Mesenchymal stem cell (in vitro differentiated cells and primary cell): ENCODE data around the gene DEPDC1B.
A peak's percentile ranks its signal among the peaks of the same experiment; 100 is the strongest.

Source experiments
- DNase-seq: peaks from one replicate; pipeline ENCODE4 v3.0.0-alpha.2; 2013
- H2AFZ ChIP-seq: one replicate; pipeline ENCODE4 v1.6.1; 2013; ENCODE audit warnings: low read depth, mild to moderate bottlenecking, control low read depth, inconsistent platforms, low read length, moderate library complexity
- H2AK5ac ChIP-seq: 2 replicates; pipeline ENCODE4 v1.6.1; 2013; ENCODE audit warnings: low read length, moderate library complexity, mild to moderate bottlenecking, inconsistent platforms; ENCODE audit not compliant: severe bottlenecking
- H2BK120ac ChIP-seq: one replicate; pipeline ENCODE4 v1.6.1; 2013; ENCODE audit warnings: low read depth, mild to moderate bottlenecking, inconsistent platforms, low read length, moderate library complexity
- H2BK12ac ChIP-seq, 2 experiments: one replicate each; pipeline ENCODE4 v1.6.1; 2013; ENCODE audit warnings: inconsistent platforms in 2 of 2, low read length in 2 of 2, mild to moderate bottlenecking in 2 of 2, moderate library complexity in 2 of 2, control low read depth in 1 of 2
- H2BK15ac ChIP-seq: one replicate; pipeline ENCODE4 v1.6.1; 2013; ENCODE audit warnings: mild to moderate bottlenecking, low read depth, inconsistent platforms; ENCODE audit not compliant: poor library complexity, severe bottlenecking
- H2BK5ac ChIP-seq: 2 replicates; pipeline ENCODE4 v1.6.1; 2013; ENCODE audit warnings: low read depth, mild to moderate bottlenecking, low read length, control low read depth, inconsistent platforms; ENCODE audit not compliant: poor library complexity, severe bottlenecking
- H3K14ac ChIP-seq, 2 experiments: one replicate each; pipeline ENCODE4 v1.6.1; 2013; ENCODE audit warnings: inconsistent platforms in 2 of 2, low read length in 2 of 2, control low read depth in 1 of 2, mild to moderate bottlenecking in 1 of 2, moderate library complexity in 1 of 2
- H3K18ac ChIP-seq, 2 experiments: one replicate each; pipeline ENCODE4 v1.6.1; 2013; ENCODE audit warnings: inconsistent platforms in 2 of 2, low read length in 2 of 2, control low read depth in 1 of 2, low read depth in 1 of 2, mild to moderate bottlenecking in 1 of 2
- H3K23ac ChIP-seq, 2 experiments: one replicate each; pipeline ENCODE4 v1.6.1; 2013; ENCODE audit warnings: inconsistent platforms in 2 of 2, low read length in 2 of 2, mild to moderate bottlenecking in 2 of 2, moderate library complexity in 2 of 2, control low read depth in 1 of 2
- H3K27ac ChIP-seq: 2 replicates; pipeline ENCODE4 v1.5.1; 2013; ENCODE audit warnings: mild to moderate bottlenecking, moderate library complexity, low read length, control low read depth, inconsistent platforms; ENCODE audit not compliant: poor library complexity, severe bottlenecking
- H3K27me3 ChIP-seq, 2 experiments: 2 replicates each; pipeline versions ENCODE4 v1.6.1 to v1.7.0; 2013; ENCODE audit warnings: low read length in 2 of 2, mild to moderate bottlenecking in 2 of 2, moderate library complexity in 2 of 2, control low read depth in 1 of 2, inconsistent platforms in 1 of 2; ENCODE audit not compliant: control insufficient read depth in 1 of 2, insufficient read depth in 1 of 2
- H3K36me3 ChIP-seq, 2 experiments: 2 replicates each; pipeline versions ENCODE4 v1.6.1 to v1.7.0; 2013; ENCODE audit warnings: low read length in 2 of 2, control low read depth in 1 of 2, inconsistent platforms in 1 of 2, low read depth in 1 of 2, mild to moderate bottlenecking in 1 of 2; ENCODE audit not compliant: insufficient read depth in 2 of 2, control insufficient read depth in 1 of 2
- H3K4ac ChIP-seq, 2 experiments: one replicate each; pipeline ENCODE4 v1.6.1; 2013; ENCODE audit warnings: inconsistent platforms in 2 of 2, low read length in 2 of 2, mild to moderate bottlenecking in 2 of 2, moderate library complexity in 2 of 2, control low read depth in 1 of 2, low read depth in 1 of 2
- H3K4me1 ChIP-seq: 2 replicates; pipeline ENCODE4 v1.6.1; 2013; ENCODE audit warnings: low read depth, low read length, control low read depth; ENCODE audit not compliant: control insufficient read depth, insufficient read depth
- H3K4me2 ChIP-seq: 2 replicates; pipeline ENCODE4 v1.6.1; 2013; ENCODE audit warnings: low read length, mild to moderate bottlenecking, inconsistent platforms; ENCODE audit not compliant: poor library complexity, severe bottlenecking
- H3K4me3 ChIP-seq, 2 experiments: 2 replicates each; pipeline versions ENCODE4 v1.5.1 to v1.7.0; 2013; ENCODE audit warnings: low read length in 2 of 2, mild to moderate bottlenecking in 2 of 2, control low read depth in 1 of 2, low read depth in 1 of 2; ENCODE audit not compliant: insufficient read depth in 1 of 2
- H3K79me1 ChIP-seq: replicated peaks from 2 replicates; pipeline ENCODE4 v1.6.1; 2013; ENCODE audit warnings: mild to moderate bottlenecking, control low read depth, low read length, inconsistent platforms; ENCODE audit not compliant: poor library complexity, severe bottlenecking
- H3K9ac ChIP-seq: 2 replicates; pipeline ENCODE4 v1.7.0; 2013; ENCODE audit warnings: mild to moderate bottlenecking, low read length, moderate library complexity
- H3K9me3 ChIP-seq: 2 replicates; pipeline ENCODE4 v1.7.0; 2013; ENCODE audit warnings: mild to moderate bottlenecking, low read length; ENCODE audit not compliant: control insufficient read depth
- H4K8ac ChIP-seq: one replicate; pipeline ENCODE4 v1.6.1; 2013; ENCODE audit warnings: inconsistent platforms, mild to moderate bottlenecking, low read length, moderate library complexity
- H4K91ac ChIP-seq: one replicate; pipeline ENCODE4 v1.6.1; 2013; ENCODE audit warnings: mild to moderate bottlenecking, low read length, inconsistent platforms
- WGBS: methylation state at CpG from one replicate; pipeline ENCODE4 v1.1.7; 2013; ENCODE audit warnings: mixed read lengths; 5-methylcytosine and 5-hydroxymethylcytosine counted together

Gene DEPDC1B

GRCh38 chr5:60688980-60689379, 11.0 kb downstream of the DEPDC1B start:
- Histone ChIP-seq H3K79me1 (peaks cover 25% of the 10 kb centered on the region), H3K27ac (no peak overlapping the region), H3K4me1 (no peaks in the 10 kb centered on the region), H2AK5ac (no peak overlapping the region), H3K27me3 (no peaks in the 10 kb centered on the region), H4K91ac (no peak overlapping the region), H4K8ac (peak overlapping the region; percentile 63), H2BK15ac (no peak overlapping the region), H2AFZ (no peak overlapping the region), H3K9ac (no peak overlapping the region), H3K18ac (no peak overlapping the region), H2BK120ac (no peak overlapping the region), H2BK12ac (no peak overlapping the region), H3K23ac (no peak overlapping the region), H3K4me2 (no peak overlapping the region), H3K4ac (no peak overlapping the region), H3K36me3 (no peaks in the 10 kb centered on the region), H2BK5ac (no peak overlapping the region), H3K14ac (no peak overlapping the region), H3K4me3 (no peak overlapping the region), H3K9me3 (no peaks in the 10 kb centered on the region)
- 83% methylated on average over 1 of the region's 1 CpG for WGBS
- no peak for DNase-seq

- Histone ChIP-seq H3K18ac (no peak overlapping the region), H4K8ac (peak overlapping the region; percentile 19), H3K9me3 (no peaks in the 10 kb centered on the region), H2BK120ac (no peak overlapping the region), H2BK5ac (no peak overlapping the region), H2BK15ac (no peak overlapping the region), H3K14ac (no peak overlapping the region), H3K4ac (no peak overlapping the region), H3K23ac (no peak overlapping the region), H3K4me2 (no peak overlapping the region), H2AFZ (peak overlapping the region; percentile 5), H3K36me3 (no peaks in the 10 kb centered on the region), H2AK5ac (no peak overlapping the region), H3K27ac (no peak overlapping the region), H3K4me1 (no peaks in the 10 kb centered on the region), H3K27me3 (no peaks in the 10 kb centered on the region), H4K91ac (no peak overlapping the region), H2BK12ac (no peak overlapping the region), H3K9ac (no peak overlapping the region), H3K79me1 (peaks cover 24% of the 10 kb centered on the region), H3K4me3 (no peak overlapping the region)
- DNase-seq, result peak; percentile 86
- WGBS, result 83% methylated on average over 1 of the region's 3 CpGs
Measured at GRCh38 chr5:60687927-60688720, 11.8 kb downstream of the DEPDC1B start.

GRCh38 chr5:60686157-60686556, 13.8 kb downstream of the DEPDC1B start:
- no peaks in the 10 kb centered on the region for H3K9me3 ChIP-seq
- H2BK120ac ChIP-seq, result no peak overlapping the region
- H3K4me1 ChIP-seq, result no peaks in the 10 kb centered on the region
- peaks cover 24% of the 10 kb centered on the region for H3K79me1 ChIP-seq
- no peak overlapping the region for H2AFZ ChIP-seq
- no peak overlapping the region for H2BK12ac ChIP-seq
- H3K27me3 ChIP-seq, result no peaks in the 10 kb centered on the region
- no peak overlapping the region for H2BK5ac ChIP-seq
- no peak overlapping the region for H2AK5ac ChIP-seq
- no peaks in the 10 kb centered on the region for H3K36me3 ChIP-seq
- H3K23ac ChIP-seq, result no peak overlapping the region
- no peak for DNase-seq
- H3K4me2 ChIP-seq, result no peak overlapping the region
- H3K9ac ChIP-seq, result no peak overlapping the region
- 95% methylated on average over 4 of the region's 4 CpGs for WGBS
- no peak overlapping the region for H2BK15ac ChIP-seq
- H3K27ac ChIP-seq, result no peak overlapping the region
- no peak overlapping the region for H4K91ac ChIP-seq
- H4K8ac ChIP-seq, result no peak overlapping the region
- H3K18ac ChIP-seq, result no peak overlapping the region
- no peak overlapping the region for H3K4ac ChIP-seq
- no peak overlapping the region for H3K4me3 ChIP-seq
- no peak overlapping the region for H3K14ac ChIP-seq

- no peaks in the 10 kb centered on the region for H3K9me3 ChIP-seq
- 72% methylated on average over 2 of the region's 2 CpGs for WGBS
Measured at GRCh38 chr5:60685700-60686099, 14.3 kb downstream of the DEPDC1B start.

More at GRCh38 chr5:60685700-60686099, 14.3 kb downstream of the DEPDC1B start:
- Histone ChIP-seq H4K8ac (no peak overlapping the region), H3K27me3 (no peaks in the 10 kb centered on the region), H4K91ac (no peak overlapping the region), H2AFZ (no peak overlapping the region), H3K23ac (no peak overlapping the region), H2AK5ac (no peak overlapping the region), H3K36me3 (no peaks in the 10 kb centered on the region), H3K9ac (no peak overlapping the region), H3K4me1 (no peaks in the 10 kb centered on the region), H3K14ac (no peak overlapping the region), H3K4me2 (no peak overlapping the region), H2BK120ac (no peak overlapping the region), H2BK12ac (no peak overlapping the region), H3K18ac (no peak overlapping the region), H3K4me3 (no peak overlapping the region), H3K27ac (no peak overlapping the region), H3K79me1 (peaks cover 23% of the 10 kb centered on the region), H3K4ac (no peak overlapping the region), H2BK15ac (no peak overlapping the region), H2BK5ac (no peak overlapping the region)
- DNase-seq, result peak; percentile 43
